ENCODE results near the gene KIF26A.
"Not testable (repeated sequence)": the region's sequence is repeated elsewhere in the genome, so short reads cannot be mapped to it uniquely, and the experiment has no call there.

KIF26A gene

GRCh38 chr14:104151026-104151381, 12.6 kb downstream of the KIF26A start:
- no peak for DNase-seq
- no peaks in the 10 kb centered on the region for H3K27me3 ChIP-seq (replicated peaks)
- no peak overlapping the region for H3K4me3 ChIP-seq (ENCODE audit: low read depth, low read length)
- in situ Hi-C loops (cut with HindIII; ENCODE audit: low pct_ligation_motif_present, low sequenced_read_pairs): no loop called here
- H3K36me3 ChIP-seq (replicated peaks): no peaks in the 10 kb centered on the region
- no peak overlapping the region for H3K27ac ChIP-seq
- TF ChIP-seq CTCF (IDR thresholded peaks at IDR 0.05; ENCODE audit: low read depth, low read length, missing control alignments): no peak

- DNase-seq: no peak
- in situ Hi-C loops (cut with HindIII; ENCODE audit: low pct_ligation_motif_present, low sequenced_read_pairs): no loop called here
- no peak for TF ChIP-seq CTCF (IDR thresholded peaks at IDR 0.05; ENCODE audit: low read depth, low read length, missing control alignments)
- Histone ChIP-seq H3K27ac (no peak overlapping the region), H3K27me3 (replicated peaks) (no peaks in the 10 kb centered on the region), H3K36me3 (replicated peaks) (no peaks in the 10 kb centered on the region), H3K4me3 (ENCODE audit: low read depth, low read length) (no peak overlapping the region)
Observed at GRCh38 chr14:104151566-104152245, 13.3 kb downstream of the KIF26A start.

GRCh38 chr14:104152246-104152575, 13.8 kb downstream of the KIF26A start:
- no peak for DNase-seq
- Histone ChIP-seq H3K27me3 (replicated peaks) (no peaks in the 10 kb centered on the region), H3K27ac (no peak overlapping the region), H3K36me3 (replicated peaks) (no peaks in the 10 kb centered on the region), H3K4me3 (ENCODE audit: low read depth, low read length) (no peak overlapping the region)
- no peak for TF ChIP-seq CTCF (IDR thresholded peaks at IDR 0.05; ENCODE audit: low read depth, low read length, missing control alignments)
- in situ Hi-C loops (cut with HindIII; ENCODE audit: low pct_ligation_motif_present, low sequenced_read_pairs): no loop called here

GRCh38 chr14:104152686-104153393, 14.5 kb downstream of the KIF26A start:
- in situ Hi-C loops (cut with HindIII; ENCODE audit: low pct_ligation_motif_present, low sequenced_read_pairs): no loop called here
- Histone ChIP-seq H3K4me3 (ENCODE audit: low read depth, low read length) (no peak overlapping the region), H3K27ac (no peak overlapping the region), H3K27me3 (replicated peaks) (no peaks in the 10 kb centered on the region), H3K36me3 (replicated peaks) (no peaks in the 10 kb centered on the region)
- DNase-seq: no peak
- no peak for TF ChIP-seq CTCF (IDR thresholded peaks at IDR 0.05; ENCODE audit: low read depth, low read length, missing control alignments)

- H3K27me3 ChIP-seq (replicated peaks); in situ Hi-C loops (cut with HindIII; ENCODE audit: low pct_ligation_motif_present, low sequenced_read_pairs); H3K27ac ChIP-seq; DNase-seq; H3K36me3 ChIP-seq (replicated peaks); H3K4me3 ChIP-seq (ENCODE audit: low read depth, low read length): not testable (repeated sequence)
Observed at GRCh38 chr14:104153394-104153755, 15.0 kb downstream of the KIF26A start.

GRCh38 chr14:104154246-104154645, 15.9 kb downstream of the KIF26A start:
- Histone ChIP-seq H3K27ac (no peak overlapping the region), H3K36me3 (replicated peaks) (no peaks in the 10 kb centered on the region), H3K4me3 (ENCODE audit: low read depth, low read length) (no peak overlapping the region), H3K27me3 (replicated peaks) (no peaks in the 10 kb centered on the region)
- no peak for TF ChIP-seq CTCF (IDR thresholded peaks at IDR 0.05; ENCODE audit: low read depth, low read length, missing control alignments)
- in situ Hi-C loops (cut with HindIII; ENCODE audit: low pct_ligation_motif_present, low sequenced_read_pairs): no loop called here
- no peak for DNase-seq

All from brain microvascular endothelial cell (primary cell).